HepG2 (cell line): Measurements from ENCODE around the gene CDK13. TPM values are rescaled to one million over a fixed set of nuclear protein-coding genes. Genes with fewer than 3 reads are reported as not detected.

Experiments used
- CBX2 ChIP-seq, 2 experiments: fragments of 200-600 bp in 1 of 2; sonication (generic); formaldehyde crosslinking in 1 of 2; IDR thresholded peaks; 2 replicates each; pipeline versions ENCODE4 v1.7.0 to v1.8.1; 2018 to 2022; ENCODE audit warnings: low read depth in 2 of 2, low read length in 1 of 2, mild to moderate bottlenecking in 1 of 2, missing genetic modification reagents in 1 of 2
- FOXC1 ChIP-seq: sonication (generic); formaldehyde crosslinking; IDR thresholded peaks from 2 replicates; pipeline ENCODE4 v1.8.0; 2022; ENCODE audit warnings: mild to moderate bottlenecking, missing genetic modification reagents, borderline replicate concordance
- HOXD1 ChIP-seq: sonication (generic); formaldehyde crosslinking; IDR thresholded peaks from 2 replicates; pipeline ENCODE4 v1.5.0; 2020; ENCODE audit warnings: missing genetic modification reagents
- KDM4B ChIP-seq: sonication (generic); formaldehyde crosslinking; IDR thresholded peaks from 2 replicates; pipeline ENCODE4 v1.4.0; 2020; ENCODE audit warnings: missing genetic modification reagents
- KDM5B ChIP-seq: sonication (generic); formaldehyde crosslinking; IDR thresholded peaks from 2 replicates; pipeline ENCODE4 v1.4.0; 2020; ENCODE audit warnings: missing genetic modification reagents, mild to moderate bottlenecking, borderline replicate concordance
- NFIC ChIP-seq: IDR thresholded peaks from 2 replicates; pipeline ENCODE4 v1.6.1; 2012; ENCODE audit warnings: mild to moderate bottlenecking, low read length, inconsistent platforms
- RBM22 ChIP-seq: fragments of 200-400 bp; formaldehyde crosslinking; optimal IDR thresholded peaks from 2 replicates; pipeline ENCODE3; 2017; ENCODE audit warnings: mild to moderate bottlenecking, low read length, moderate library complexity
- SAFB2 ChIP-seq: sonication (generic); formaldehyde crosslinking; IDR thresholded peaks from 2 replicates; pipeline ENCODE4 v1.5.1; 2020; ENCODE audit warnings: missing genetic modification reagents, low read depth, mild to moderate bottlenecking, borderline replicate concordance
- TIGD3 ChIP-seq: sonication (generic); formaldehyde crosslinking; IDR thresholded peaks from 2 replicates; pipeline ENCODE4 v1.5.1; 2020; ENCODE audit warnings: mild to moderate bottlenecking, missing genetic modification reagents, borderline replicate concordance
- ZBTB25 ChIP-seq: IDR thresholded peaks from 2 replicates; pipeline ENCODE4 v1.6.1; 2018; ENCODE audit warnings: missing genetic modification reagents
- ZNF142 ChIP-seq: sonication (generic); formaldehyde crosslinking; IDR thresholded peaks from 2 replicates; pipeline ENCODE4 v1.4.0; 2020; ENCODE audit warnings: missing genetic modification reagents
- ZNF281 ChIP-seq: sonication (generic); formaldehyde crosslinking; IDR thresholded peaks from 2 replicates; pipeline ENCODE4 v1.4.0; 2020; ENCODE audit warnings: missing genetic modification reagents, borderline replicate concordance
- ZNF792 ChIP-seq: IDR thresholded peaks from 2 replicates; pipeline ENCODE4 v1.6.1; 2016
- ZNF83 ChIP-seq: sonication (generic); formaldehyde crosslinking; IDR thresholded peaks from 2 replicates; pipeline ENCODE4 v1.4.0; 2020; ENCODE audit warnings: missing genetic modification reagents, mild to moderate bottlenecking, borderline replicate concordance
- polyA plus RNA-seq, 8 experiments: library from polyadenylated mRNA; depleted of rRNA in 3 of 8; stranded (reverse) in 7 of 8; unstranded in 1 of 8; fragments of >200 nt; fragmentation: Illumina TruSeq in 4 of 8; extraction: Trizol in 4 of 8; gene quantifications; 2 replicates each; pipeline versions ENCODE4 v1.2.1 to v1.2.3, GENCODE V29; 2011 to 2016; ENCODE audit warnings: low read depth in 4 of 8, missing spikeins in 1 of 8, mixed read lengths in 1 of 8; ENCODE audit not compliant: insufficient read depth in 1 of 8
- total RNA-seq, 5 experiments: library from RNA; depleted of rRNA; stranded (reverse); fragments of >200 nt; fragmentation: Illumina TruSeq; extraction: Trizol; gene quantifications; 2 replicates each; pipeline ENCODE4 v1.2.3, GENCODE V29; 2016; ENCODE audit warnings: low read depth in 1 of 5

CDK13 gene
- total and polyA plus RNA-seq, 2 of the 13 experiments (the other 11 are each of a cell fraction or from before 2014, with no cell fraction given) = 21.0 to 40.9 TPM

- TF ChIP-seq ZNF281 (CRISPR knock-in tag) (no peak), FOXC1 (CRISPR knock-in tag) (no peak), SAFB2 (CRISPR knock-in tag) (0 out of 2 replicates have a peak, but pooled peaks have one; percentile 9), NFIC (no peak), CBX2 (IDR thresholded peaks at IDR 0.05; ENCODE audit: low read depth, low read length) (no peak), CBX2 (CRISPR knock-in tag; IDR thresholded peaks at IDR 0.05; ENCODE audit: low read depth) (no peak), RBM22 (no peak), TIGD3 (CRISPR knock-in tag) (no peak), ZNF792 (CRISPR knock-in tag) (no peak), ZNF142 (no peak), HOXD1 (peak; percentile 76; the same call in 1 of the 2 replicates), ZNF83 (no peak), KDM5B (CRISPR knock-in tag) (peak; percentile 39), ZBTB25 (CRISPR knock-in tag) (0 out of 2 replicates have a peak, but pooled peaks have one; percentile 10), KDM4B (CRISPR knock-in tag) (no peak)
Observed at GRCh38 chr7:39949971-39950472, at the start of gene CDK13 (continued).
